NOMO-1 treated with DMSO at 0.1 percent for 48 hours (cell line): ENCODE measurements around the gene TPM4.
"Not testable (repeated sequence)": the region's sequence is repeated elsewhere in the genome, so short reads cannot be mapped to it uniquely, and the experiment has no call there.

ENCODE experiments used
- DNase-seq: peaks from one replicate; lab custom pipeline; 2025; ENCODE audit not compliant: unreplicated experiment; lab: John Stamatoyannopoulos, UW

TPM4 gene

GRCh38 chr19:16094360-16095070, 18.2 kb downstream of the TPM4 start:
- no peak for DNase-seq

- DNase-seq = no peak
Observed at GRCh38 chr19:16095071-16095571, 18.8 kb downstream of the TPM4 start.

- DNase-seq = no peak
Observed at GRCh38 chr19:16096280-16096855, 20.1 kb downstream of the TPM4 start.

- no peak for DNase-seq
Observed at GRCh38 chr19:16098416-16098768, 22.1 kb downstream of the TPM4 start.

GRCh38 chr19:16098821-16099220, 22.5 kb downstream of the TPM4 start:
- DNase-seq = no peak

- not testable (repeated sequence) for DNase-seq
Observed at GRCh38 chr19:16099314-16099965, 23.1 kb downstream of the TPM4 start.

- no peak for DNase-seq
Observed at GRCh38 chr19:16100524-16100923, 24.2 kb downstream of the TPM4 start.

- DNase-seq = peak; percentile 77
Observed at GRCh38 chr19:16104722-16105121, 28.4 kb downstream of the TPM4 start.

GRCh38 chr19:16106121-16106520, 29.8 kb downstream of the TPM4 start:
- peak; percentile 51 for DNase-seq

- peak; percentile 99 for DNase-seq
Observed at GRCh38 chr19:16111160-16111908, 35.0 kb downstream of the TPM4 start, which contains the start of gene RAB8A. TSS of gene RAB8A (plus strand) at chr19:16111889. CDS start at chr19:16111902, 13 bp downstream.

- no peak for DNase-seq
Observed at GRCh38 chr19:16111909-16112752, 35.8 kb downstream of the TPM4 start.

GRCh38 chr19:16112778-16113177, 36.5 kb downstream of the TPM4 start:
- peak; percentile 31 for DNase-seq

GRCh38 chr19:16113727-16114126, 37.4 kb downstream of the TPM4 start:
- DNase-seq = peak; percentile 30

GRCh38 chr19:16115301-16116039, 39.2 kb downstream of the TPM4 start:
- no peak for DNase-seq

- no peak for DNase-seq
Observed at GRCh38 chr19:16116067-16116466, 39.8 kb downstream of the TPM4 start.

GRCh38 chr19:16117594-16118033, 41.3 kb downstream of the TPM4 start:
- no peak for DNase-seq

GRCh38 chr19:16118489-16119033, 42.3 kb downstream of the TPM4 start:
- DNase-seq = peak; percentile 97

- peak; percentile 82 for DNase-seq
Observed at GRCh38 chr19:16119075-16119857, 43.0 kb downstream of the TPM4 start.

GRCh38 chr19:16121141-16121540, 44.8 kb downstream of the TPM4 start:
- DNase-seq = no peak
